ENCODE measurements around the gene CHAD.

Gene CHAD

GRCh38 chr17:50439008-50439407 lies 29.7 kb downstream of the CHAD start:
- Histone ChIP-seq H3K36me3 (replicated peaks; ENCODE audit: insufficient read depth, low read length) (no peaks in the 10 kb centered on the region), H4K20me1 (ENCODE audit: insufficient read depth, low read length) (no peaks in the 10 kb centered on the region), H3K4me2 (ENCODE audit: low read depth, low read length) (no peak overlapping the region), H3K4me3 (ENCODE audit: low read length) (no peak overlapping the region), H3K27ac (ENCODE audit: low read length) (no peak overlapping the region), H2AFZ (ENCODE audit: low read length) (no peak overlapping the region), H3K4me1 (ENCODE audit: low read length) (no peaks in the 10 kb centered on the region), H3K9ac (ENCODE audit: low read length) (no peak overlapping the region), H3K27me3 (replicated peaks; ENCODE audit: insufficient read depth, low read length) (no peaks in the 10 kb centered on the region), H3K9me2 (replicated peaks; ENCODE audit: insufficient read depth, low read length) (no peaks in the 10 kb centered on the region), H3K9me3 (replicated peaks; ENCODE audit: insufficient read depth, low read length) (no peaks in the 10 kb centered on the region), H3F3A (ENCODE audit: insufficient read depth, low read length) (no peaks in the 10 kb centered on the region), H3K79me2 (ENCODE audit: low read length) (no peaks in the 10 kb centered on the region)
- TF ChIP-seq EZH2phosphoT487 (IDR thresholded peaks at IDR 0.05; ENCODE audit: low read length) (no peak), EZH2 (optimal IDR thresholded peaks at IDR 0.05; ENCODE audit: low read depth, low read length) (no peak)
- TF ChIP-seq, protein P1, sequence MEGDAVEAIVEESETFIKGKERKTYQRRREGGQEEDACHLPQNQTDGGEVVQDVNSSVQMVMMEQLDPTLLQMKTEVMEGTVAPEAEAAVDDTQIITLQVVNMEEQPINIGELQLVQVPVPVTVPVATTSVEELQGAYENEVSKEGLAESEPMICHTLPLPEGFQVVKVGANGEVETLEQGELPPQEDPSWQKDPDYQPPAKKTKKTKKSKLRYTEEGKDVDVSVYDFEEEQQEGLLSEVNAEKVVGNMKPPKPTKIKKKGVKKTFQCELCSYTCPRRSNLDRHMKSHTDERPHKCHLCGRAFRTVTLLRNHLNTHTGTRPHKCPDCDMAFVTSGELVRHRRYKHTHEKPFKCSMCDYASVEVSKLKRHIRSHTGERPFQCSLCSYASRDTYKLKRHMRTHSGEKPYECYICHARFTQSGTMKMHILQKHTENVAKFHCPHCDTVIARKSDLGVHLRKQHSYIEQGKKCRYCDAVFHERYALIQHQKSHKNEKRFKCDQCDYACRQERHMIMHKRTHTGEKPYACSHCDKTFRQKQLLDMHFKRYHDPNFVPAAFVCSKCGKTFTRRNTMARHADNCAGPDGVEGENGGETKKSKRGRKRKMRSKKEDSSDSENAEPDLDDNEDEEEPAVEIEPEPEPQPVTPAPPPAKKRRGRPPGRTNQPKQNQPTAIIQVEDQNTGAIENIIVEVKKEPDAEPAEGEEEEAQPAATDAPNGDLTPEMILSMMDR (IDR thresholded peaks at IDR 0.05; ENCODE audit: low read length): no peak
- no peak for DNase-seq

GRCh38 chr17:50437409-50437808 lies 31.3 kb downstream of the CHAD start:
- Histone ChIP-seq H3K27me3 (replicated peaks; ENCODE audit: insufficient read depth, low read length) (no peaks in the 10 kb centered on the region), H3K4me3 (ENCODE audit: low read length) (no peak overlapping the region), H3K9me3 (replicated peaks; ENCODE audit: insufficient read depth, low read length) (no peaks in the 10 kb centered on the region), H3K9ac (ENCODE audit: low read length) (no peak overlapping the region), H3K9me2 (replicated peaks; ENCODE audit: insufficient read depth, low read length) (no peaks in the 10 kb centered on the region), H4K20me1 (ENCODE audit: insufficient read depth, low read length) (no peaks in the 10 kb centered on the region), H2AFZ (ENCODE audit: low read length) (no peak overlapping the region), H3K79me2 (ENCODE audit: low read length) (no peaks in the 10 kb centered on the region), H3F3A (ENCODE audit: insufficient read depth, low read length) (no peaks in the 10 kb centered on the region), H3K4me1 (ENCODE audit: low read length) (no peaks in the 10 kb centered on the region), H3K27ac (ENCODE audit: low read length) (no peak overlapping the region), H3K36me3 (replicated peaks; ENCODE audit: insufficient read depth, low read length) (no peaks in the 10 kb centered on the region), H3K4me2 (ENCODE audit: low read depth, low read length) (no peak overlapping the region)
- TF ChIP-seq EZH2 (optimal IDR thresholded peaks at IDR 0.05; ENCODE audit: low read depth, low read length): no peak
- no peak for DNase-seq

DNA sequence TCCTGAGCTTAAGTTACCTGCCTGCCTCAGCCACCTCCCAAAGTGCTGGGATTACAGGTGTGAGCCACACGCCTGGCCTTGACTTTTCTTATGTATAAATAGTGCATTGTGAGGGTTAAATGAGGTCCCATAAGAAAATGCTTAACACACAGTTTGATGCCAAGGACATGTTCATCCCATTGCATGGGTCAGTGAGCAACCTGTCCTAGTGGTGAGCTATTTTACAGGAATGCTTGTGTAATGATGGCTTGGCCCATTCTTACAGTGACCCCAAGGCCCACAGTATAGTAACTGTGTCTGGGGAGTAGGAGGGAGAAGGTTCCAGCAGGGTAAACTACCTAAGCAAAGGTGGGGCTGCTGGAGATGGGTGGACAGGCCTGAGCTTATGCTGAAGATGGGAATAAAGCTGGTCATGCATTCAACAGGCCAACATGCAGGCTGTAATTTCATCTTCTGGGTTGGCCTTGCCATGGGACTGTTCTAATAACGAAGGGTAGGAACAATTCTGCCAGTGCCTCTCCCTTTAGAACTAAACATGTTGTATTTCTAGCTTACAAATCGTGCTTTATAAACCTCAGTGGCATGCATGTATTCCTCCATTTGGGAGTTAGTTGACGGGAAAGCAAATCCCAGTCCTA lies 36.4 kb downstream of the CHAD start:
- no peak for DNase-seq
- Histone ChIP-seq H3K9me2 (replicated peaks; ENCODE audit: insufficient read depth, low read length) (no peaks in the 10 kb centered on the region), H2AFZ (ENCODE audit: low read length) (no peak overlapping the region), H3K9me3 (replicated peaks; ENCODE audit: insufficient read depth, low read length) (no peaks in the 10 kb centered on the region), H3K27ac (ENCODE audit: low read length) (no peak overlapping the region), H3K27me3 (replicated peaks; ENCODE audit: insufficient read depth, low read length) (no peaks in the 10 kb centered on the region), H3F3A (ENCODE audit: insufficient read depth, low read length) (peaks cover 4% of the 10 kb centered on the region), H4K20me1 (ENCODE audit: insufficient read depth, low read length) (no peaks in the 10 kb centered on the region), H3K9ac (ENCODE audit: low read length) (no peak overlapping the region), H3K4me2 (ENCODE audit: low read depth, low read length) (no peak overlapping the region), H3K4me1 (ENCODE audit: low read length) (peaks cover 6% of the 10 kb centered on the region), H3K79me2 (ENCODE audit: low read length) (0 out of 2 replicates have a peak, but pooled peaks cover 10% of the 10 kb centered on the region), H3K4me3 (ENCODE audit: low read length) (no peak overlapping the region), H3K36me3 (replicated peaks; ENCODE audit: insufficient read depth, low read length) (no peaks in the 10 kb centered on the region)
- TF ChIP-seq EZH2 (optimal IDR thresholded peaks at IDR 0.05; ENCODE audit: low read depth, low read length): no peak

GRCh38 chr17:50430821-50431618 lies 37.7 kb downstream of the CHAD start:
- Histone ChIP-seq H3K4me3 (ENCODE audit: low read length) (no peak overlapping the region), H3K27me3 (replicated peaks; ENCODE audit: insufficient read depth, low read length) (no peaks in the 10 kb centered on the region), H3K4me1 (ENCODE audit: low read length) (peaks cover 9% of the 10 kb centered on the region), H2AFZ (ENCODE audit: low read length) (no peak overlapping the region), H3K36me3 (replicated peaks; ENCODE audit: insufficient read depth, low read length) (no peaks in the 10 kb centered on the region), H4K20me1 (ENCODE audit: insufficient read depth, low read length) (no peaks in the 10 kb centered on the region), H3K9me2 (replicated peaks; ENCODE audit: insufficient read depth, low read length) (no peaks in the 10 kb centered on the region), H3K27ac (ENCODE audit: low read length) (no peak overlapping the region), H3K9ac (ENCODE audit: low read length) (no peak overlapping the region), H3K4me2 (ENCODE audit: low read depth, low read length) (no peak overlapping the region), H3F3A (ENCODE audit: insufficient read depth, low read length) (peaks cover 13% of the 10 kb centered on the region), H3K9me3 (replicated peaks; ENCODE audit: insufficient read depth, low read length) (no peaks in the 10 kb centered on the region), H3K79me2 (ENCODE audit: low read length) (0 out of 2 replicates have a peak, but pooled peaks cover 10% of the 10 kb centered on the region)
- TF ChIP-seq EZH2 (optimal IDR thresholded peaks at IDR 0.05; ENCODE audit: low read depth, low read length) (no peak), EZH2phosphoT487 (IDR thresholded peaks at IDR 0.05; ENCODE audit: low read length) (no peak)
- TF ChIP-seq, protein P1 (IDR thresholded peaks at IDR 0.05; ENCODE audit: low read length): no peak
- no peak for DNase-seq
